HCT116 (cell line): ENCODE measurements around the gene GLRA2.

ENCODE experiments used
- CEBPB ChIP-seq: IDR thresholded peaks from 2 replicates; pipeline ENCODE4 v1.6.1; 2012; ENCODE audit warnings: low read depth
- CTCF ChIP-seq, 3 experiments: fragments of 200-600 bp in 1 of 3; sonication (generic) in 1 of 3; IDR thresholded peaks in 2 of 3; conservative IDR thresholded peaks in 1 of 3; 2 replicates each; pipeline ENCODE4 v1.5.1; 2012 to 2017; ENCODE audit warnings: low read depth in 2 of 3, low read length in 2 of 3, antibody characterized with exemption in 1 of 3, borderline replicate concordance in 1 of 3, control low read depth in 1 of 3, mild to moderate bottlenecking in 1 of 3, mixed read lengths in 1 of 3, mixed run types in 1 of 3, moderate library complexity in 1 of 3; ENCODE audit not compliant: insufficient read depth in 1 of 3
- ELF1 ChIP-seq: IDR thresholded peaks from 2 replicates; pipeline ENCODE4 v1.6.1; 2012; ENCODE audit warnings: low read depth, borderline replicate concordance
- EZH2 ChIP-seq: fragments of 200-600 bp; sonication (generic); IDR thresholded peaks from 2 replicates; pipeline ENCODE4 v1.6.1; 2017; ENCODE audit warnings: antibody characterized with exemption, mixed run types
- EZH2phosphoT487 ChIP-seq: fragments of 200-600 bp; IDR thresholded peaks from 2 replicates; pipeline ENCODE4 v1.6.1; 2018; ENCODE audit warnings: antibody characterized with exemption, borderline replicate concordance
- POLR2A ChIP-seq: IDR thresholded peaks from 2 replicates; pipeline ENCODE4 v1.7.0; 2011; ENCODE audit warnings: borderline replicate concordance; ENCODE audit not compliant: insufficient read depth, insufficient read length; ENCODE audit errors: extremely low read depth
- POLR2AphosphoS5 ChIP-seq: IDR thresholded peaks from 2 replicates; pipeline ENCODE4 v1.6.1; 2011; ENCODE audit warnings: mild to moderate bottlenecking, low read depth, low read length, moderate library complexity
- RAD21 ChIP-seq: IDR thresholded peaks from 2 replicates; pipeline ENCODE4 v1.6.1; 2012; ENCODE audit warnings: low read depth, mild to moderate bottlenecking
- REST ChIP-seq: IDR thresholded peaks from 2 replicates; pipeline ENCODE4 v1.6.1; 2012; ENCODE audit warnings: low read depth
- SIN3A ChIP-seq: IDR thresholded peaks from 2 replicates; pipeline ENCODE4 v1.6.1; 2012; ENCODE audit warnings: low read depth
- ZNF274 ChIP-seq: fragments of 200-500 bp; sonication (Bioruptor generic); IDR thresholded peaks from 2 replicates; pipeline ENCODE4 v1.6.1; 2014; ENCODE audit warnings: mild to moderate bottlenecking, low read depth, low read length, inconsistent platforms
- TF ChIP-seq, protein P1 (sequence below): IDR thresholded peaks from 2 replicates; pipeline ENCODE4 v1.6.1; 2012

- TF ChIP-seq RAD21 (peak; percentile 62), REST (no peak), CTCF (IDR thresholded peaks at IDR 0.05 in 2 of 3, conservative IDR thresholded peaks at IDR 0.05 in 1 of 3; ENCODE audit: borderline replicate concordance in 1 of 3, insufficient read depth in 1 of 3, low read depth in 2 of 3, low read length in 2 of 3) (peak; percentile 37 to 57 (median 38); a peak in 5 of 6 replicates), EZH2phosphoT487 (no peak), POLR2AphosphoS5 (no peak), POLR2A (no peak), SIN3A (no peak), CEBPB (no peak), EZH2 (no peak), ZNF274 (no peak), ELF1 (no peak)
- TF ChIP-seq, protein P1, sequence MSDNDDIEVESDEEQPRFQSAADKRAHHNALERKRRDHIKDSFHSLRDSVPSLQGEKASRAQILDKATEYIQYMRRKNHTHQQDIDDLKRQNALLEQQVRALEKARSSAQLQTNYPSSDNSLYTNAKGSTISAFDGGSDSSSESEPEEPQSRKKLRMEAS = no peak
Observed at GRCh38 chrX:14528629-14529289, 577 bp upstream of the GLRA2 start.
